HG03565 (cell line): ENCODE results near the gene EBF3.

Source experiments
- ATAC-seq: cut with Tn5 transposase; IDR thresholded peaks from one replicate; pipeline ENCODE4 v1.9.1; 2021; ENCODE audit warnings: mild to moderate bottlenecking, moderate library complexity; ENCODE audit not compliant: unreplicated experiment

EBF3 gene

GRCh38 chr10:129811208-129811607, 152.9 kb downstream of the EBF3 start:
- no peak for ATAC-seq

GRCh38 chr10:129809841-129810240, 154.2 kb downstream of the EBF3 start:
- no peak for ATAC-seq

GRCh38 chr10:129809431-129809830, 154.6 kb downstream of the EBF3 start:
- no peak for ATAC-seq

- ATAC-seq = no peak
Measured at GRCh38 chr10:129808092-129808983, 155.7 kb downstream of the EBF3 start.

- no peak for ATAC-seq
Measured at GRCh38 chr10:129807211-129807610, 156.9 kb downstream of the EBF3 start.

- no peak for ATAC-seq
Measured at GRCh38 chr10:129800796-129801340, 163.2 kb downstream of the EBF3 start.

GRCh38 chr10:129799942-129800341, 164.1 kb downstream of the EBF3 start:
- no peak for ATAC-seq

GRCh38 chr10:129796710-129797420, 167.2 kb downstream of the EBF3 start:
- no peak for ATAC-seq

GRCh38 chr10:129793996-129794395, 170.1 kb downstream of the EBF3 start:
- ATAC-seq = no peak

GRCh38 chr10:129793479-129793878, 170.6 kb downstream of the EBF3 start:
- ATAC-seq = no peak

- no peak for ATAC-seq
Measured at GRCh38 chr10:129792864-129793263, 171.2 kb downstream of the EBF3 start.

- ATAC-seq = no peak
Measured at GRCh38 chr10:129792141-129792540, 171.9 kb downstream of the EBF3 start.

GRCh38 chr10:129790715-129791446, 173.2 kb downstream of the EBF3 start:
- no peak for ATAC-seq

GRCh38 chr10:129788215-129788614, 175.9 kb downstream of the EBF3 start:
- no peak for ATAC-seq

GRCh38 chr10:129787557-129787956, 176.5 kb downstream of the EBF3 start:
- ATAC-seq = no peak

- no peak for ATAC-seq
Measured at GRCh38 chr10:129786216-129786615, 177.9 kb downstream of the EBF3 start.

GRCh38 chr10:129785536-129785981, 178.5 kb downstream of the EBF3 start:
- ATAC-seq = no peak
